HTR-8/SVneo (cell line): ENCODE results near the gene CSPG5.

ENCODE experiments used
- DNase-seq: peaks from one replicate; pipeline ENCODE4 v3.0.0; 2011; ENCODE audit warnings: low spot score, mixed read lengths; ENCODE audit not compliant: insufficient read length
- FAIRE-seq: peaks from 2 replicates; lab custom pipeline; 2011; peaks lifted over from hg19 to GRCh38; lab: Jason Lieb, UNC

Gene CSPG5

GRCh38 chr3:47588053-47588452, 9.4 kb upstream of the CSPG5 start:
- FAIRE-seq, result no peak
- DNase-seq, result no peak

- FAIRE-seq (no peak), DNase-seq (no peak)
These were observed 8.1 kb upstream of the CSPG5 start for GRCh38 chr3:47586746-47587145.

GRCh38 chr3:47583320-47584075, 4.8 kb upstream of the CSPG5 start:
- DNase-seq, result no peak
- FAIRE-seq, result no peak

GRCh38 chr3:47581835-47582234, 3.2 kb upstream of the CSPG5 start:
- no peak for FAIRE-seq
- DNase-seq, result no peak

GRCh38 chr3:47581422-47581821, 2.8 kb upstream of the CSPG5 start:
- DNase-seq (no peak), FAIRE-seq (peak; percentile 54)

GRCh38 chr3:47580481-47580880, 1.8 kb upstream of the CSPG5 start:
- no peak for FAIRE-seq
- no peak for DNase-seq

- FAIRE-seq (no peak), DNase-seq (no peak)
These were observed 1.2 kb upstream of the CSPG5 start for GRCh38 chr3:47579875-47580274.

- FAIRE-seq, result no peak
- DNase-seq, result peak; percentile 73
These were observed 489 bp downstream of the CSPG5 start for GRCh38 chr3:47578119-47578632.

- FAIRE-seq, result no peak
- DNase-seq, result no peak
These were observed 1.0 kb downstream of the CSPG5 start for GRCh38 chr3:47577583-47578118.

GRCh38 chr3:47573190-47574172, 5.2 kb downstream of the CSPG5 start:
- DNase-seq (no peak), FAIRE-seq (peak; percentile 9)

- DNase-seq (no peak), FAIRE-seq (no peak)
These were observed 7.1 kb downstream of the CSPG5 start for GRCh38 chr3:47571391-47572175.

GRCh38 chr3:47568901-47569300, 9.8 kb downstream of the CSPG5 start:
- no peak for FAIRE-seq
- DNase-seq, result no peak

GRCh38 chr3:47567149-47567548, 11.5 kb downstream of the CSPG5 start:
- FAIRE-seq (no peak), DNase-seq (no peak)

GRCh38 chr3:47566667-47567066, 12.0 kb downstream of the CSPG5 start:
- no peak for DNase-seq
- no peak for FAIRE-seq

- DNase-seq (no peak), FAIRE-seq (no peak)
These were observed 12.7 kb downstream of the CSPG5 start for GRCh38 chr3:47565734-47566550.

- FAIRE-seq, result no peak
These were observed 22.3 kb downstream of the CSPG5 start for GRCh38 chr3:47556351-47556750.

GRCh38 chr3:47554335-47554734, 24.3 kb downstream of the CSPG5 start:
- no peak for FAIRE-seq
- no peak for DNase-seq

More at GRCh38 chr3:47556351-47556750, 22.3 kb downstream of the CSPG5 start:
- no peak for DNase-seq

- no peak for FAIRE-seq
- DNase-seq, result no peak
These were observed 25.3 kb downstream of the CSPG5 start for GRCh38 chr3:47553407-47553806.
